ENCODE data around the gene ENAH.

ENAH gene

GRCh38 chr1:225449261-225449660 is 203.7 kb downstream of the ENAH start:
- TF ChIP-seq CTCF (IDR thresholded peaks at IDR 0.05; ENCODE audit: low read depth, low read length, missing control alignments) = no peak
- DNase-seq (ENCODE audit: low read depth) = no peak
- H3K4me3 ChIP-seq (ENCODE audit: low read depth, low read length) = no peak overlapping the region

GRCh38 chr1:225448146-225448805 is 204.6 kb downstream of the ENAH start:
- H3K4me3 ChIP-seq (ENCODE audit: low read depth, low read length) = no peak overlapping the region
- TF ChIP-seq CTCF (IDR thresholded peaks at IDR 0.05; ENCODE audit: low read depth, low read length, missing control alignments) = no peak
- no peak for DNase-seq (ENCODE audit: low read depth)

GRCh38 chr1:225447650-225448089 is 205.3 kb downstream of the ENAH start:
- H3K4me3 ChIP-seq (ENCODE audit: low read depth, low read length) = no peak overlapping the region
- TF ChIP-seq CTCF (IDR thresholded peaks at IDR 0.05; ENCODE audit: low read depth, low read length, missing control alignments) = no peak
- no peak for DNase-seq (ENCODE audit: low read depth)

- TF ChIP-seq CTCF (IDR thresholded peaks at IDR 0.05; ENCODE audit: low read depth, low read length, missing control alignments) = no peak
- DNase-seq (ENCODE audit: low read depth) = no peak
- no peak overlapping the region for H3K4me3 ChIP-seq (ENCODE audit: low read depth, low read length)
These were observed 205.8 kb downstream of the ENAH start for GRCh38 chr1:225446981-225447615.

- no peak for TF ChIP-seq CTCF (IDR thresholded peaks at IDR 0.05; ENCODE audit: low read depth, low read length, missing control alignments)
- no peak overlapping the region for H3K4me3 ChIP-seq (ENCODE audit: low read depth, low read length)
These were observed 206.3 kb downstream of the ENAH start for GRCh38 chr1:225446595-225446960.

GRCh38 chr1:225445639-225446594 is 207.0 kb downstream of the ENAH start:
- TF ChIP-seq CTCF (IDR thresholded peaks at IDR 0.05; ENCODE audit: low read depth, low read length, missing control alignments) = no peak
- no peak overlapping the region for H3K4me3 ChIP-seq (ENCODE audit: low read depth, low read length)
- DNase-seq (ENCODE audit: low read depth) = no peak

More at GRCh38 chr1:225446595-225446960, 206.3 kb downstream of the ENAH start:
- no peak for DNase-seq (ENCODE audit: low read depth)

All from GM12864 (cell line).